ENCODE data around the gene NLK.

NLK gene

DNA sequence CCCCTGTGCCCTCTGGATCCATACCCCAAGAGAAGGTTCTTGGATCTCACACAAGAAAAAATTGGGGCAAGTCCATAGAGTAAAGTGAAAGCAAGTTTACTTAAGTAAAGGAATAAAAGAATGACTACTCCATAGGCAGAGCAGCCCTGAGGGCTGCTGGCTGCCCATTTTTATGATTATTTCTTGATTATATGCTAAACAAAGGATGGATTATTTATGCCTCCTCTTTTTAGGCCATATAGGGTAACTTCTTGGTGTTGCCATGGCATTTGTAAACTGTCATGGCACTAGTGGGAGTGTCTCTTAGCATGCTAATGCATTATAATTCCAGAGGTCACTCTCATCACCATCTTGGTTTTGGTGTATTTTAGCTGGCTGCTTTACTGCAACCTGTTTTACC lies 70.8 kb downstream of the NLK start:
- no peak for DNase-seq (ENCODE audit: low spot score)

DNA sequence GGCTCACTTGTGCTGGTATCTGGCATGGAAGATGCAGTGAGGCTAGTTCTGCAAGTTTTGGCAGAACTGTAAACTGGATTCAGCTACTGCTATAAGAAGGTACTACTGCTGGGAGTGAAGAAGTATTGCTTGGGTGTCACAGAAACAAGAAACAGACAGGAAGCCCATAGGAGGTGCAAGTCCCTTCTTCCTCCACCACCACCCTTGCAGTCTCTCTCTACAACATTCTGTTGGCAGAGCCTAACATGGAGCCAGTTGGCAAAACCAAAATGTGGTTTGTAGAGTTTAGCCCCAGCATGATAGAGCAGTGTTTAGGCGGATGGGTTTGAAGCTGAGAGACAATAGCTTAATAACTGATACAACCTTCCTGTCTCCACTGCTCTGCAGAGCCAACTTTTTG lies 72.6 kb downstream of the NLK start:
- no peak for DNase-seq (ENCODE audit: low spot score)

DNA sequence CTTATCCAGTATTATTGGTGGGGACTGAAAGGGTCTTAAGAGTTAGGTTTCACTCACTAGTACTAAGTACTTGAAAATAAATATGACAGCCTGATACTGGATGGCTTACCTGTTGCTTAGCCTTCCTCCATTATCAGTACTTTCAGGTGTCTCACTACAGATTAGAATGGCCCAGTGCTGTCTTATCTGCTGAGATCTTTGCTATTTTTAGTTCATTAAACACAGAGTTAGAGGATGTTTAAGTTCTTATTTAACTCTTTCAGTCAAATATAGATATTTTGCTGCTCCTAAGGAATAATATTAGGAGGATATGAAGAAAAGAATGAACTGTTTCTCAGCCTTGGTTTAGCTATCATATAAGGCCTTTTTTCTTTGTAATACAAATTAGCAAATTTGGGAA lies 74.8 kb downstream of the NLK start:
- no peak for DNase-seq (ENCODE audit: low spot score)

- no peak for DNase-seq (ENCODE audit: low spot score)
Observed at GRCh38 chr17:28118362-28118761, 75.9 kb downstream of the NLK start.

- no peak for DNase-seq (ENCODE audit: low spot score)
Observed at GRCh38 chr17:28119046-28119445, 76.6 kb downstream of the NLK start.

DNA sequence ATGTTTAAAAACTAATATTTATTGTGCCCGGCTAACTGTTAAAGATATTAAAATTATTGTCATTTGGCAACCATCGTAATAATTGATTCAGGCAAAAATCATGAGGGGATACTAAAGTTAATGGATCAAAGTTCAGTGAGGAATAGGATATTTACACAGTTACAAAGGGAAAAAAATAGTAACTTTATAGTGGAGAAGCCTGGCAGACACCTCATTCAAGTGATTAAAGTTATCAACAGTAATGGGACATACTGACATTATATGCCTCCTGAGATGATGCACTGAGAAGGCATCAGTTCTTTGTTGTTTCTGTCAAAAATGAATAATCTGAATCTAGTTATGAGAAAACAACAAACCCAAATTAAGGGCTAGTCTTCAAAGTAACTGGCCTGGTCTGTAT lies 77.1 kb downstream of the NLK start:
- no peak for DNase-seq (ENCODE audit: low spot score)

DNA sequence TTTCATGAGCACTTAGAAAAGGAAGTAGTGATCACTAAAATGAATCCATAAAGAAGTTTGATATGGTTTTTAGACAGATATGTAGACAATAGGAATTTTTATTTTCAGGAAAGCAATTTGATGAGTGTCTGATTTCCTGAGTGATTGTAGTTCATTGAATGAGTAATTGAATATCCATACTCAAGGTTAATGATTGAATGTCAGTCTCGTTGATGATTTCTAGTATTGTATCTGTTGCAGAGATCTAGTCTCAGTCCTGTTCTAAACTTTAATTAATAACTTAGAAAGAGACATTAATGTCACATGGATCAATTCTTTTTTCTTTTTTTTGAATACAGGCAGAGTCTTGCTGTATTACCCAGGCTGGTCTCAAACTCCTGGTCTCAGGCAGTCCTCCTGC lies 78.3 kb downstream of the NLK start:
- DNase-seq (ENCODE audit: low spot score), result no peak

GRCh38 chr17:28124962-28125361 lies 82.5 kb downstream of the NLK start:
- DNase-seq (ENCODE audit: low spot score), result no peak

GRCh38 chr17:28125526-28126378 lies 83.3 kb downstream of the NLK start:
- DNase-seq (ENCODE audit: low spot score), result no peak

GRCh38 chr17:28127196-28127595 lies 84.7 kb downstream of the NLK start:
- no peak for DNase-seq (ENCODE audit: low spot score)

GRCh38 chr17:28128779-28129178 lies 86.3 kb downstream of the NLK start:
- DNase-seq (ENCODE audit: low spot score), result no peak

GRCh38 chr17:28130472-28130871 lies 88.0 kb downstream of the NLK start:
- DNase-seq (ENCODE audit: low spot score), result no peak

GRCh38 chr17:28131599-28131998 lies 89.1 kb downstream of the NLK start:
- DNase-seq (ENCODE audit: low spot score), result no peak

DNA sequence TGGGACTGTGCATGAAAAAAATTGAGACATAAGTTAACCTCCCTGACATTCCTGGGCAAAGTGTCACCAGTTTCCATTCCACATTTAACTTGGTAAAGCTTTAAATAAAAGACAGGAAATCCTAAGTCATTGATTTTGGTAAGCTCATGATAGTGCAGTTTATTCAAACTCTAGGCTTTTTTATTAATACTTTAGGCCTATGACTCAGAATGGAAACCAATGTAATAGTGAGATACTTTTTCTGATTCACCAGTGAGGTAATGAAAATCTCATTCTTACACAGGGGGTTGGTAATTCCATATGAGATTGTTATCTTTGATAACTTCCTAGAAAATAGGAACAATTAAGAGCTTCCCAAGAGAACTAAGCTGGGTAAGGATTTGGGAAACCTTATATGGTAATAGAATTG lies 91.1 kb downstream of the NLK start:
- DNase-seq (ENCODE audit: low spot score), result no peak

- DNase-seq (ENCODE audit: low spot score), result no peak
Observed at GRCh38 chr17:28136923-28137322, 94.4 kb downstream of the NLK start.

DNA sequence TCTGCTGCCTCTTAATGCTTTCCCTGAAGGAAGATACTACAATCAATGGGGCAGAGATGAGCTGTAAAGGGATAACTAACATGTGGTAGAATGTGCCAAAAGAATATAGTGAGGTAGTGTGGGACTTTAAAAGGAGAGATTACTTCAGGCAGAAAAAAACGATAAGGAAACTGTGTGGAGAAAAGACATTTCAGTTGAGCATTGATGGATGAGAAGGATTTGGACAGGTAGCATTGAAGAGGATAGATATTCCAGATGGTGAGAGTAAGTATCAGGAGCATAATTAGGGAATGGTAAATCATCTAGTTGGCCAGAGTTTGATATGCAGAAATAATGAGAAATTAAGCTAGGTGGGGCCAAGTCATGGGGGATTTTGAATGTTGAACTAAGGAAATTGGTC lies 97.3 kb downstream of the NLK start:
- DNase-seq (ENCODE audit: low spot score), result no peak

DNA sequence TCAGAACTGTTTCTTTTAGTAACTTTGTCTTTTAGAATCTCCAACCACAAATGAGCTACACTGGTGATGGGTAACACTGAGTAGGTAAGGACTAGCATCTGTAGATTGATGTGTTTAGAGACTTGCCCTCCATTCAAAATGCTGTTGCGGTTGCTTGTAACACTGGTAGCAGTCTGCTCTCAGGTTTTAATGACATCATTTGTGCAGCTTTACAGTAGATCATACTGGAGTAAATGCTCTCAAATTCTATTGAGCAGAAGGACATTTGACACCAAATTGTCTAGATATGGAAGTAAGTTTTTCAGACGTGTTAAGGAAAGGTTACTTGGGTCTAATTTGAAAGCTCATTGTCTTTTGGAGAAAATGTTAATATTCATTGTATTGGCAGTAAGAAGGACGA lies 98.8 kb downstream of the NLK start:
- no peak for DNase-seq (ENCODE audit: low spot score)

GRCh38 chr17:28141773-28142172 lies 99.3 kb downstream of the NLK start:
- peak; percentile 18 for DNase-seq (ENCODE audit: low spot score)

DNA sequence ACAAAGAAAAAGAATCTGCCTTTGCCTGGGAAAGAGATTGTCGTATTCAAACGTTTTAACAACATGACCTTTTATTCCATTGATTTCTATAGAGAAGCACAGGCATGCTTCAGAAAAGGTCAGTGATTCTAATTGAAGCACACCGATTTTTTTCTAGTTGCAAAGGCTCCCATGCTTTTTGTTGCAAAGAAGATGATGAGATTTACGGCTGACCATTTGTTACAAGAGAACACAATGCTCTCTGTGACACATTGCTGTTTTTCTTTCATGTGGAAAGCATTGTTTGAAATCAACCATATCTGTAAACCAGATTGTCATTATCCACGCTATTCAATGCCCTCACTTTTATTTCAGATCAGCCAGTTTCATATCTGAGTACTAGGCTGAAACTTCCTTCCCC lies 99.8 kb downstream of the NLK start:
- peak; percentile 45 for DNase-seq (ENCODE audit: low spot score)

GRCh38 chr17:28144019-28144418 lies 101.5 kb downstream of the NLK start:
- DNase-seq (ENCODE audit: low spot score), result no peak

DNA sequence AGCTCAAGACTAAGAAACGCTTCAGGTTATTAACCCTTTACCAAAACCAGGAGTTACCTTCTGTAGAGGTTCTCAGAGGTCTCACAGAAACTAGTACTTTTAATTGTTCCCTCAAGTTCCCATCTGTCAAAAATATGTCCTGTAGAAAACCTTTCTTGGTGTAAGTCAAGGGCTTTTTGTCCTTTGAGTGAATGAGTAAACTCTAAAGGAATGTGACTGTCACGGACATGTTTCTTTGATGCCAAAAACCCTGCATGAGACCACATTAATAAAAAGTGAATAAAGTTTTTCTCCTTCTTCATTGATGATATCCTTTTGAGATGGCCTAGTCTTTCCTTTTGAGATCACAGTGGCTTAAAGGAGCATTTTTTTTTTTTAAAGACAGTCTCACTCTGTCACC lies 102.9 kb downstream of the NLK start:
- DNase-seq (ENCODE audit: low spot score), result no peak

GRCh38 chr17:28147017-28147416 lies 104.5 kb downstream of the NLK start:
- no peak for DNase-seq (ENCODE audit: low spot score)

DNA sequence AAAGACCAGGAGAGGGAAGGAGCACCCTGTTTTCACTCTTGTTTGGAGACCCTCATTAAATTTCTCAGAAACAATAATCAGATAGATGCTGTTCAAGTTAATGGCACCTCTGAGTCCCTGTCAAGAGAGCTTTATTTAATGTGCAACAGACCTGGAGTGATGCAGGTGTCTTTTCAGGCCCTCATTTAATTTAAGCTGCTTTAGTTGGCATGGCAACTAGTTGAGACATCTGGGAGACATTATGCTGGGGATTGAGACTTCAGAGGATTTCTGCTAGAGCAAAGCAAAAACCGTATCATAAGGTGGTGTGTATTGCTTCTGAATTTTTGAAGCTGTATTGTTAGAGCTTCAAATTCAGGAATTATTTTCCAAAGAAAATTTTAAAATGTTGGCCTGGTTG lies 108.5 kb downstream of the NLK start:
- peak; percentile 39 for DNase-seq (ENCODE audit: low spot score)

- no peak for DNase-seq (ENCODE audit: low spot score)
Observed at GRCh38 chr17:28154214-28154613, 111.7 kb downstream of the NLK start.

Data from putamen (tissue), 1 donor.